Kidney (tissue), 14 donors: ENCODE measurements around the gene CASP9. TPM values are rescaled to one million over a fixed set of nuclear protein-coding genes. Genes with fewer than 3 reads are reported as not detected.

Experiments used
- DNase-seq, 5 donors: peaks; one replicate each; pipeline ENCODE4 v3.0.0-alpha.2; 2013 to 2020
- FAIRE-seq: peaks from 2 replicates; lab custom pipeline; 2012; peaks lifted over from hg19 to GRCh38; lab: Jason Lieb, UNC
- H3K27ac ChIP-seq, 2 donors: one replicate each; pipeline ENCODE4 v1.7.0; 2013; ENCODE audit warnings: low read depth in 2 of 2, low read length in 2 of 2, inconsistent platforms in 1 of 2
- H3K27me3 ChIP-seq: one replicate; pipeline ENCODE4 v1.7.1; 2013; ENCODE audit warnings: low read length, inconsistent platforms; ENCODE audit not compliant: control insufficient read depth, insufficient read depth
- H3K36me3 ChIP-seq, 3 donors: one replicate each; pipeline versions ENCODE4 v1.7.0 to v1.7.1; 2013; ENCODE audit warnings: low read length in 3 of 3, control low read depth in 1 of 3, inconsistent platforms in 1 of 3; ENCODE audit not compliant: insufficient read depth in 3 of 3, control insufficient read depth in 2 of 3
- H3K4me1 ChIP-seq, 3 donors: one replicate each; pipeline versions ENCODE4 v1.7.0 to v1.7.1; 2013; ENCODE audit warnings: low read length in 3 of 3, inconsistent platforms in 1 of 3, low read depth in 1 of 3; ENCODE audit not compliant: control insufficient read depth in 2 of 3, insufficient read depth in 2 of 3
- H3K4me3 ChIP-seq, 3 donors: one replicate each; pipeline versions ENCODE4 v1.7.0 to v1.8.1; 2013; ENCODE audit warnings: low read length in 3 of 3, control low read depth in 1 of 3, inconsistent platforms in 1 of 3
- H3K9ac ChIP-seq, 3 donors: one replicate each; pipeline versions ENCODE4 v1.7.0 to v1.7.1; 2013; ENCODE audit warnings: low read length in 3 of 3, control low read depth in 1 of 3, inconsistent platforms in 1 of 3
- H3K9me3 ChIP-seq, 3 donors: one replicate each; pipeline versions ENCODE4 v1.7.0 to v1.7.1; 2013; ENCODE audit warnings: low read length in 3 of 3, control low read depth in 1 of 3, inconsistent platforms in 1 of 3; ENCODE audit not compliant: control insufficient read depth in 2 of 3, insufficient read depth in 1 of 3
- CTCF ChIP-seq: IDR thresholded peaks from 3 replicates; pipeline ENCODE4 v1.5.1; 2012; ENCODE audit warnings: mild to moderate bottlenecking, moderate library complexity, borderline replicate concordance; ENCODE audit not compliant: insufficient read depth; ENCODE audit errors: extremely low read depth
- intact Hi-C: fragments of 100-400 bp; cut with DNase I; formaldehyde crosslinking; loops from one replicate; pipeline ENCODE4 v1.11.1; 2022
- polyA plus RNA-seq: library from polyadenylated mRNA; stranded (reverse); fragments of 350-450 nt; fragmentation: Illumina TruSeq; extraction: RNeasy Lipid Tissue Mini Kit (QIAGEN cat#74804); gene quantifications from one replicate; pipeline ENCODE4 v1.2.3, GENCODE V29; 2014; ENCODE audit warnings: low read depth, low replicate concordance; ENCODE audit not compliant: insufficient read depth
- total RNA-seq: library from RNA; stranded (reverse); fragmentation: NEBNext Ultra II Directional; extraction: Animal tissue kit (Norgen Biotek cat#: 25700); gene quantifications from one replicate; pipeline ENCODE4 v1.2.1, GENCODE V29; 2021
- donor health status: control.
- donor health status: control.
- donor health status: control.
- donor health status: control.
- donor health status: control.
- donor health status: DM: yes; HTN: yes; CAD: no.
- donor health status: Normal renal cell carcinoma (clear cell type).

CASP9 gene
- total and polyA plus RNA-seq, 2 donors from 2014 or later: 18.2 to 20.1 TPM

GRCh38 chr1:15446212-15446611 is 77.8 kb downstream of the CASP9 start:
- no peaks in the 10 kb centered on the region for H3K27me3 ChIP-seq
- H3K9ac ChIP-seq: no peak overlapping the region
- no peaks in the 10 kb centered on the region for H3K9me3 ChIP-seq
- DNase-seq (no peak), FAIRE-seq (no peak)
- TF ChIP-seq CTCF: no peak
- H3K4me3 ChIP-seq: no peak overlapping the region
- H3K27ac ChIP-seq: no peak overlapping the region
- H3K4me1 ChIP-seq: no peaks in the 10 kb centered on the region
- intact Hi-C loops: no loop called here
- no peaks in the 10 kb centered on the region for H3K36me3 ChIP-seq

GRCh38 chr1:15445390-15446122 is 78.5 kb downstream of the CASP9 start:
- no peak overlapping the region for H3K27ac ChIP-seq
- H3K9me3 ChIP-seq: no peaks in the 10 kb centered on the region
- TF ChIP-seq CTCF: no peak
- intact Hi-C loops: no loop called here
- H3K27me3 ChIP-seq: no peaks in the 10 kb centered on the region
- DNase-seq (no peak), FAIRE-seq (no peak)
- no peak overlapping the region for H3K4me3 ChIP-seq
- no peaks in the 10 kb centered on the region for H3K36me3 ChIP-seq
- H3K9ac ChIP-seq: no peak overlapping the region
- H3K4me1 ChIP-seq: no peaks in the 10 kb centered on the region

- FAIRE-seq (no peak), DNase-seq (no peak)
- no peaks in the 10 kb centered on the region for H3K4me1 ChIP-seq
These were observed 79.3 kb downstream of the CASP9 start for GRCh38 chr1:15444468-15445389.

More at GRCh38 chr1:15444468-15445389, 79.3 kb downstream of the CASP9 start:
- Histone ChIP-seq H3K4me3 (no peak overlapping the region), H3K36me3 (no peaks in the 10 kb centered on the region), H3K27me3 (no peaks in the 10 kb centered on the region), H3K27ac (no peak overlapping the region), H3K9me3 (no peaks in the 10 kb centered on the region), H3K9ac (no peak overlapping the region)
- TF ChIP-seq CTCF: no peak
- intact Hi-C loops: no loop called here
